ENCODE data around the gene C14orf132. TPM values are rescaled to one million over a fixed set of nuclear protein-coding genes. Genes with fewer than 3 reads are reported as not detected.

Gene C14orf132
- total RNA-seq, 1 donor from 2014 or later, result 33.2 TPM

- H3K9me3 Mint-ChIP-seq (ENCODE audit: low read depth), result peaks cover 4% of the 10 kb centered on the region
- H3K4me3 Mint-ChIP-seq (ENCODE audit: unreplicated experiment), result no peak overlapping the region
- DNase-seq (ENCODE audit: low spot score), result peak; percentile 28
- peaks cover 11% of the 10 kb centered on the region for H3K36me3 Mint-ChIP-seq (ENCODE audit: low read depth)
- H3K27ac Mint-ChIP-seq (ENCODE audit: unreplicated experiment), result no peak overlapping the region
- no peak for TF ChIP-seq CTCF (IDR thresholded peaks at IDR 0.05)
- H3K27me3 Mint-ChIP-seq (ENCODE audit: low read depth), result no peaks in the 10 kb centered on the region
- peaks cover 5% of the 10 kb centered on the region for H3K4me1 Mint-ChIP-seq (ENCODE audit: low read depth)
These were observed 39.5 kb downstream of the C14orf132 start for GRCh38 chr14:96078625-96079016.

- Mint-ChIP-seq H3K9me3 (ENCODE audit: low read depth) (no peaks in the 10 kb centered on the region), H3K4me1 (ENCODE audit: low read depth) (peaks cover 9% of the 10 kb centered on the region), H3K36me3 (ENCODE audit: low read depth) (peaks cover 7% of the 10 kb centered on the region), H3K27ac (ENCODE audit: unreplicated experiment) (no peak overlapping the region), H3K4me3 (ENCODE audit: unreplicated experiment) (no peak overlapping the region), H3K27me3 (ENCODE audit: low read depth) (no peaks in the 10 kb centered on the region)
- no peak for TF ChIP-seq CTCF (IDR thresholded peaks at IDR 0.05)
- DNase-seq (ENCODE audit: low spot score), result no peak
These were observed 39.9 kb downstream of the C14orf132 start for GRCh38 chr14:96079066-96079465.

- Mint-ChIP-seq H3K9me3 (ENCODE audit: low read depth) (no peaks in the 10 kb centered on the region), H3K27ac (ENCODE audit: unreplicated experiment) (no peak overlapping the region), H3K4me1 (ENCODE audit: low read depth) (peaks cover 20% of the 10 kb centered on the region), H3K4me3 (ENCODE audit: unreplicated experiment) (no peak overlapping the region), H3K36me3 (ENCODE audit: low read depth) (peaks cover 7% of the 10 kb centered on the region), H3K27me3 (ENCODE audit: low read depth) (no peaks in the 10 kb centered on the region)
- DNase-seq (ENCODE audit: low spot score), result peak; percentile 58
- TF ChIP-seq CTCF (IDR thresholded peaks at IDR 0.05), result no peak
These were observed 41.4 kb downstream of the C14orf132 start for GRCh38 chr14:96080571-96080970.

- peaks cover 7% of the 10 kb centered on the region for H3K36me3 Mint-ChIP-seq (ENCODE audit: low read depth)
- DNase-seq (ENCODE audit: low spot score), result no peak
- H3K27ac Mint-ChIP-seq (ENCODE audit: unreplicated experiment), result no peak overlapping the region
- H3K4me3 Mint-ChIP-seq (ENCODE audit: unreplicated experiment), result no peak overlapping the region
- H3K27me3 Mint-ChIP-seq (ENCODE audit: low read depth), result no peaks in the 10 kb centered on the region
- H3K4me1 Mint-ChIP-seq (ENCODE audit: low read depth), result peaks cover 27% of the 10 kb centered on the region
- TF ChIP-seq CTCF (IDR thresholded peaks at IDR 0.05), result no peak
- H3K9me3 Mint-ChIP-seq (ENCODE audit: low read depth), result no peaks in the 10 kb centered on the region
These were observed 42.1 kb downstream of the C14orf132 start for GRCh38 chr14:96081224-96081623.

GRCh38 chr14:96081767-96082400 lies 42.7 kb downstream of the C14orf132 start:
- no peak overlapping the region for H3K27ac Mint-ChIP-seq (ENCODE audit: unreplicated experiment)
- TF ChIP-seq CTCF (IDR thresholded peaks at IDR 0.05), result no peak
- peaks cover 9% of the 10 kb centered on the region for H3K36me3 Mint-ChIP-seq (ENCODE audit: low read depth)
- H3K4me1 Mint-ChIP-seq (ENCODE audit: low read depth), result peaks cover 34% of the 10 kb centered on the region
- no peaks in the 10 kb centered on the region for H3K27me3 Mint-ChIP-seq (ENCODE audit: low read depth)
- no peak overlapping the region for H3K4me3 Mint-ChIP-seq (ENCODE audit: unreplicated experiment)
- DNase-seq (ENCODE audit: low spot score), result no peak
- no peaks in the 10 kb centered on the region for H3K9me3 Mint-ChIP-seq (ENCODE audit: low read depth)
